Heart right ventricle (tissue), 16 donors: ENCODE data around the gene OCRL. TPM values are rescaled to one million over a fixed set of nuclear protein-coding genes. Genes with fewer than 3 reads are reported as not detected.
A peak's percentile ranks its signal among the peaks of the same experiment; 100 is the strongest.

Source experiments
- ATAC-seq, 8 donors: fragments of 200-7000 bp; cut with Tn5 transposase; one replicate each; pipeline ENCODE4 v1.9.1; 2020; ENCODE audit warnings: mild to moderate bottlenecking in 8 of 8, moderate library complexity in 8 of 8, moderate number of reproducible peaks in 1 of 8
- DNase-seq, 2 donors: peaks; one replicate each; pipeline ENCODE4 v3.0.0-alpha.2; 2020
- H3K27ac ChIP-seq, 10 donors: fragments of 200-600 bp; sonication (generic) in 2 of 10; one replicate each; pipeline versions ENCODE4 v1.5.0 to v1.8.0; 2020 to 2022; ENCODE audit warnings: mild to moderate bottlenecking in 3 of 10
- H3K27me3 ChIP-seq, 7 donors: fragments of 200-600 bp; one replicate each; pipeline ENCODE4 v1.8.0; 2021 to 2022; ENCODE audit warnings: mild to moderate bottlenecking in 2 of 7
- H3K36me3 ChIP-seq, 9 donors: fragments of 200-600 bp; sonication (generic) in 1 of 9; one replicate each; pipeline versions ENCODE4 v1.5.0 to v1.8.0; 2020 to 2022; ENCODE audit warnings: mild to moderate bottlenecking in 2 of 9
- H3K4me1 ChIP-seq, 9 donors: fragments of 200-600 bp; sonication (generic) in 1 of 9; one replicate each; pipeline versions ENCODE4 v1.5.0 to v1.8.0; 2020 to 2022; ENCODE audit warnings: mild to moderate bottlenecking in 4 of 9
- H3K4me3 ChIP-seq, 10 donors: fragments of 200-600 bp; sonication (generic) in 2 of 10; one replicate each; pipeline versions ENCODE4 v1.5.0 to v1.8.0; 2020 to 2022; ENCODE audit warnings: mild to moderate bottlenecking in 7 of 10, moderate library complexity in 2 of 10
- H3K9me3 ChIP-seq, 11 donors: fragments of 200-600 bp in 10 of 11; sonication (generic) in 2 of 11; one replicate each; pipeline versions ENCODE4 v1.5.0 to v1.8.0; 2013 to 2022; ENCODE audit warnings: mild to moderate bottlenecking in 2 of 11, control low read depth in 1 of 11, moderate library complexity in 1 of 11
- CTCF ChIP-seq, 9 donors: fragments of 200-600 bp; sonication (generic) in 2 of 9; IDR thresholded peaks; one replicate each; pipeline versions ENCODE4 v1.5.0 to v1.8.0; 2021 to 2022; ENCODE audit warnings: antibody characterized with exemption in 9 of 9, mild to moderate bottlenecking in 5 of 9, moderate library complexity in 1 of 9
- WGBS, 2 donors: extraction: QIAGEN DNeasy Blood & Tissue Kit; methylation state at CpG; one replicate each; pipeline ENCODE4 v1.1.7; 2013; ENCODE audit warnings: inconsistent platforms in 1 of 2; 5-methylcytosine and 5-hydroxymethylcytosine counted together
- intact Hi-C, 10 donors: fragments of 100-400 bp; cut with DNase I; formaldehyde crosslinking; loops; one replicate each; pipeline versions ENCODE4 v1.11.1 to v1.14.2; 2022
- polyA plus RNA-seq, 2 donors: library from polyadenylated mRNA; stranded (reverse); fragments of 200-250 nt; gene quantifications; one replicate each; pipeline ENCODE4 v1.2.3, GENCODE V29; 2013
- total RNA-seq, 10 donors: library from RNA; stranded (reverse); fragmentation: NEBNext Ultra II Directional in 3 of 10; extraction: Animal tissue kit (Norgen Biotek cat#: 25700) in 3 of 10; gene quantifications; one replicate each; pipeline versions ENCODE4 v1.2.1 to v1.2.4, GENCODE V29; 2021 to 2023
- donor health status: Arrhythmogenic right ventricular cardiomyopathy.
- donor health status: ischemic (EF 13 %, LVEDD 7.1; RV severe dilation, severe dysfunction).
- donor health status: healthy with polysubstance abuse.
- donor health status: DM: no; HTN: yes; CAD: no.
- donor health status: DM: no; HTN: no; CAD: no.
- donor health status: ischemic (EF 25% LVEDD 6.9; RV normal size, moderate dysfunction).
- donor health status: ischemic (EF 25% LVEDD 5.7; RV mildly dilated, moderate dysfunction).
- donor health status: healthy.
- donor health status: DM: yes; HTN: yes; CAD: no.
- donor health status: Ischemic cardiomyopathy.
- donor health status: ischemic (EF 35%, LVEDD 5.7; RV mildly dilated, moderate dysfunction).
- donor health status: nonischemic (EF 11% LVEDD 7.7; RV severe dilation, severe dysfunction).
- donor health status: DM: yes; HTN: yes; CAD: no.
- donor health status: PGD.
- donor health status: ischemic (EF 29% LVEDD 5.4; RV normal size, mild dysfunction).
- donor health status: nonischemic (EF 23%, LVEDD 6.1; RV moderate dilation, normal function).

Gene OCRL
- total and polyA plus RNA-seq, 12 donors, result 6.9 to 13.8 (median 9.0) TPM

- Histone ChIP-seq H3K4me3 (no peak overlapping the region), H3K9me3 (no peaks in the 10 kb centered on the region), H3K27me3 (peaks cover 0 to 14% (median 0%) of the 10 kb centered on the region in 7 donors), H3K36me3 (peaks cover 0 to 75% (median 0%) of the 10 kb centered on the region in 9 donors), H3K4me1 (peaks cover 0 to 3% (median 0%) of the 10 kb centered on the region in 9 donors), H3K27ac (no peak overlapping the region)
- 76 to 84% methylated on average over 2 of the region's 2 CpGs for WGBS, 2 donors
- intact Hi-C loops, result no loop called here
- ATAC-seq, result no peak
- DNase-seq, result no peak
- no peak for TF ChIP-seq CTCF (IDR thresholded peaks at IDR 0.05)
Observed at GRCh38 chrX:129574214-129574613, 34.2 kb downstream of the OCRL start.

- DNase-seq, result no peak
- peaks cover 0 to 3% (median 0%) of the 10 kb centered on the region in 9 donors for H3K4me1 ChIP-seq
- ATAC-seq, result no peak
- no peaks in the 10 kb centered on the region for H3K9me3 ChIP-seq
- WGBS, 2 donors, result 66 to 67% methylated on average over 3 of the region's 3 CpGs
- intact Hi-C loops, result no loop called here
- peaks cover 0 to 16% (median 0%) of the 10 kb centered on the region in 7 donors for H3K27me3 ChIP-seq
- H3K4me3 ChIP-seq, result no peak overlapping the region
- H3K36me3 ChIP-seq, result peaks cover 0 to 67% (median 0%) of the 10 kb centered on the region in 9 donors
- no peak overlapping the region for H3K27ac ChIP-seq
- no peak for TF ChIP-seq CTCF (IDR thresholded peaks at IDR 0.05)
Observed at GRCh38 chrX:129576539-129576938, 36.5 kb downstream of the OCRL start.

- Histone ChIP-seq H3K27ac (no peak overlapping the region), H3K4me3 (no peak overlapping the region), H3K9me3 (no peaks in the 10 kb centered on the region), H3K36me3 (peaks cover 0 to 73% (median 0%) of the 10 kb centered on the region in 9 donors), H3K27me3 (peaks cover 0 to 10% (median 0%) of the 10 kb centered on the region in 7 donors), H3K4me1 (peaks cover 0 to 3% (median 0%) of the 10 kb centered on the region in 9 donors)
- DNase-seq, result no peak
- WGBS, 2 donors, result 62 to 66% methylated on average over 5 of the region's 5 CpGs
- ATAC-seq, result peak in 5 of 8 donors; percentile 51 to 79 (median 69)
- intact Hi-C loops, result no loop called here
- no peak for TF ChIP-seq CTCF (IDR thresholded peaks at IDR 0.05)
Observed at GRCh38 chrX:129577473-129577872, 37.4 kb downstream of the OCRL start.

GRCh38 chrX:129577877-129578276, 37.8 kb downstream of the OCRL start:
- Histone ChIP-seq H3K27me3 (peaks cover 0 to 9% (median 0%) of the 10 kb centered on the region in 7 donors), H3K27ac (no peak overlapping the region), H3K4me1 (peaks cover 0 to 3% (median 0%) of the 10 kb centered on the region in 9 donors), H3K36me3 (peaks cover 0 to 77% (median 0%) of the 10 kb centered on the region in 9 donors), H3K9me3 (no peaks in the 10 kb centered on the region), H3K4me3 (no peak overlapping the region)
- DNase-seq, result no peak
- intact Hi-C loops, result no loop called here
- no peak for ATAC-seq
- 92 to 95% methylated on average over 1 of the region's 1 CpG for WGBS, 2 donors
- no peak for TF ChIP-seq CTCF (IDR thresholded peaks at IDR 0.05)
